Stimulated activated CD8-positive, alpha-beta memory T cell treated with anti-CD3 and anti-CD28 coated beads, Interleukin-4, amount 100 ng/mL, for 1 hour (primary cell): ENCODE data around the gene RBFOX1.
"Not testable (repeated sequence)": the region's sequence is repeated elsewhere in the genome, so short reads cannot be mapped to it uniquely, and the experiment has no call there.

Experiments
- DNase-seq, 2 donors: peaks; one replicate each; pipeline ENCODE4 v3.0.0-alpha.2; 2020; ENCODE audit warnings: low read depth in 2 of 2, low spot score in 1 of 2

RBFOX1 gene

GRCh38 chr16:7452090-7452489, 119.4 kb downstream of the RBFOX1 start:
- DNase-seq = no peak

- DNase-seq = no peak
Observed at GRCh38 chr16:7456211-7456610, 123.6 kb downstream of the RBFOX1 start.

GRCh38 chr16:7458144-7458543, 125.5 kb downstream of the RBFOX1 start:
- no peak for DNase-seq

GRCh38 chr16:7470344-7470743, 137.7 kb downstream of the RBFOX1 start:
- DNase-seq = no peak

GRCh38 chr16:7471268-7471667, 138.6 kb downstream of the RBFOX1 start:
- DNase-seq = no peak

- DNase-seq = no peak
Observed at GRCh38 chr16:7482032-7482431, 149.4 kb downstream of the RBFOX1 start.

- DNase-seq = no peak
Observed at GRCh38 chr16:7482596-7483290, 150.1 kb downstream of the RBFOX1 start.

GRCh38 chr16:7487574-7488323, 155.1 kb downstream of the RBFOX1 start:
- DNase-seq = no peak

- no peak for DNase-seq
Observed at GRCh38 chr16:7492122-7492521, 159.5 kb downstream of the RBFOX1 start.

- DNase-seq = no peak
Observed at GRCh38 chr16:7493133-7493532, 160.5 kb downstream of the RBFOX1 start.

GRCh38 chr16:7497691-7498090, 165.0 kb downstream of the RBFOX1 start:
- DNase-seq = no peak

- no peak for DNase-seq
Observed at GRCh38 chr16:7501868-7502267, 169.2 kb downstream of the RBFOX1 start.

- DNase-seq = not testable (repeated sequence)
Observed at GRCh38 chr16:7502591-7503157, 170.0 kb downstream of the RBFOX1 start.

GRCh38 chr16:7503666-7504065, 171.0 kb downstream of the RBFOX1 start:
- no peak for DNase-seq

- DNase-seq = no peak
Observed at GRCh38 chr16:7504844-7505243, 172.2 kb downstream of the RBFOX1 start.

- DNase-seq = no peak
Observed at GRCh38 chr16:7505495-7505894, 172.8 kb downstream of the RBFOX1 start.

- no peak for DNase-seq
Observed at GRCh38 chr16:7506363-7506762, 173.7 kb downstream of the RBFOX1 start.

GRCh38 chr16:7508656-7509055, 176.0 kb downstream of the RBFOX1 start:
- DNase-seq = no peak

- DNase-seq = no peak
Observed at GRCh38 chr16:7509963-7510601, 177.4 kb downstream of the RBFOX1 start.

- DNase-seq = no peak
Observed at GRCh38 chr16:7511549-7512260, 179.1 kb downstream of the RBFOX1 start.

GRCh38 chr16:7512503-7512902, 179.9 kb downstream of the RBFOX1 start:
- no peak for DNase-seq
